HEK293 (cell line): Measurements from ENCODE around the gene FSCN2.

Experiments
- CTCF ChIP-seq: fragments of 450-650 bp; formaldehyde crosslinking; IDR thresholded peaks from 2 replicates; pipeline ENCODE4 v1.5.1; 2016; ENCODE audit warnings: missing biosample characterization, missing genetic modification characterization
- PBX3 ChIP-seq: sonication (generic); formaldehyde crosslinking; IDR thresholded peaks from 2 replicates; pipeline ENCODE4 v1.8.1; 2022; ENCODE audit warnings: mild to moderate bottlenecking, moderate library complexity, missing genetic modification reagents

GRCh38 chr17:81499601-81499970 lies 28.6 kb upstream of the FSCN2 start:
- TF ChIP-seq PBX3 (CRISPR knock-in tag), result no peak
- TF ChIP-seq CTCF (tag by site-specific recombination), result no peak
